Left forelimb (tissue), 1 donor: ENCODE results near the gene CIAPIN1.
"Not testable (repeated sequence)": the region's sequence is repeated elsewhere in the genome, so short reads cannot be mapped to it uniquely, and the experiment has no call there.

Experiments
- DNase-seq: peaks from one replicate; pipeline ENCODE4 v3.0.0-alpha.2; 2018; ENCODE audit warnings: low spot score

Gene CIAPIN1

DNA sequence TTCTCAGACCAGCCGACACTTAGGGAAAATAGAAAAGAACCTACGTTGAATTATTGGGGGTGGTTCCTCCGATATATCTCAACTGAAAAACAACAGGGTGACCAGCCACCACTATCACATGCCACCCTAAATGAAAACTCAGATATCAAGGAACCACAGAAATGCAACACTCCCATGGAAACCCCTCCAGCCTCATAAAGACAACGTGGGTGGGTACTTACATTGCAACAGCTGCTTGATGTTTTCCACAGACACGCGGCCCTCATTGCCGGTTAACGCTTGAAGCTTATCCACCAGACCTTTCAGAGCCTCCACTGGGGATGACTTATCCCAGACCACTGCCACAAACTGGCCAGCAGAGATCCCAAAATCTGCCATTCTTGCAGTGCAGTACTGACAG is 6.6 kb downstream of the CIAPIN1 start:
- DNase-seq, result not testable (repeated sequence)

DNA sequence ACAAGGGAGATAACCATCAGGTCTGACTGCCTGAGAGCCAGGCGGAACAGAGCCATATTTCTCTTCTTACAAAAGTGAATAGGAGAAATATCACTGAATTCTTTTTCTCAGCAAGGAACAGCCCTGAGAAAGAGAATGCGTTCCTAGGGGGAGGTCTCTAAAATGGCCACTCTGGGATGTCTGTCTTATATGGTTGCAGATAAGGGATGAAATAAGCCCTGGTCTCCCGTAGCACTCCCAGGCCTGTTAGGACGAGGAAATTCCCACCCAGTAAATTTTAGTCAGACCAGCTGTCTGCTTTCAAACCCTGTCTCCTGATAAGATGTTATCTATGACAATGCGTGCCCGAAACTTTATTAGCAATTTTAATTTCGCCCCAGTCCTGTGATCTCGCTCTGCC is 7.2 kb downstream of the CIAPIN1 start:
- DNase-seq, result not testable (repeated sequence)

DNA sequence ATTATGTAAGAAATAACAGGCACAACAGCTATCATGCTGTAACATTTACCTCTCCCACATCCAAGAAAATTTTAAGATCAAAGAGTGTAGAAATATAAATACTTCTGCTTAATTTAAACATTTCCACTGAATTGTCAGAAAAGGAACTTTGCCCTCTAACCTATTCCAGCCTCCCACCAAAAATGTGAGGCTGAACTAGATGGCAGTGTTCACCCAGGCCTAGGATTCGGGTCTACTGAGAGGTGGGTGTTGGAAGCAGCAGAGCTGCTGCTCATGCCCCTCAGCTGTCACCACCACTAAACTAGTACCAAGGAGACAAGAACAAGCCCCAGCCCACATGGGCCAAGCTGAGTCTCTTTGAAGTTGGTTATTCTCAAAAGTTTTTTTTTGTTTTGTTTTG is 11.3 kb downstream of the CIAPIN1 start:
- no peak for DNase-seq

DNA sequence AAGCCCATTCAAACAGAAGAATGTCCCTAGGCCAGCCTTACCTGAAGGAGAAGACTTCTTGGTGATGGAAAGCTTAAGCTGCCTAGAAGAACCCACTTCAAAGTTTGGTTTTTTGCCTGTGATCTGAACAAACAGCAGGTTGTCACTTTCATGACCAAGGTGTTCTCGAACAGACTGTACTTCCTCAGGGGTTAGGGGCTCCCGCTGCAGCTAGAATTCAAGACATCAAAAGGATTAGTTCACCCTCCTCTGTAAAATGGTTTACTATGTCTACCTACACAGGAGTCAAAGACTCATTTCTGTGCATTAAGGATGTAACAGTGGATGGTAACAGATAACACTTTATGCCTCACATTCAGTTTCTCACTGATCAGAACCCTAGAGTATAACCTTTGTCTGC is 13.2 kb downstream of the CIAPIN1 start:
- no peak for DNase-seq

DNA sequence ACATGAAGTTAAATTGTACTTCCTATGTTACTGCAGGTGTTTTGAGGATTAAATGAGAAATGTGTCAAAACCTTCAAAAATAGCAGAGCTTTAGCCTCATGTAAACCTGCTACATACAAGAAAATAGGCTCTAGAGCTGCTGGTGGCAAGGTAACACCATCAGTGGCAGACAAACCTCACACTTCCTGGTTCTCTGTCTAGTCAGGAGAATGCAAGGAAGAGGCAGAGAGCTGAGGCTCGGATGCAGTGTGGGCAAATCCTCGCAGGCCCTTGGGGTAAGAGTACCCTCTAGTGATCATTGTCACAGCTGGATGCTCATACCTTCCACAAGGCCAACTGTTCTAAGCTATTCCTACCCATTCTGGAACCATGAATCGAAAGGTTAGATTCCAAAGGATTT is 14.2 kb downstream of the CIAPIN1 start:
- DNase-seq, result no peak

DNA sequence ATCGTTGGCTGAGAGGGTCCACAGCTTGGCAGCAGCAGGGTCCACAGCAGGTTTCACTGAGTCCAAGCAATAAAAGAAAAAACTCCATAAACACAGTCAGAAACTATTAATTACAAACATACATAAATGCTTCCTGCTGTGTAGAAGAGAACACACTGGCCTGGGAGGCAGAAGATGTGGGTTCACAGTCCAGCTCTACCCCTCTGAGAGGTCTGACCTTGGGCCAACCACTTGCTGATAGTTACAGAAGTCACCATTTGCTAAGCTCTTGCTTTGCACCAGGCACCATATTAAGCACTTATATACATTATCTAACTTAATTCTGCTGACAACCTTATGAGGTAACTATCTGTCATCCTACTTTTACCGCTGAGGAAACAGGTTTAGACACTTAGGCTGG is 14.7 kb downstream of the CIAPIN1 start:
- DNase-seq, result no peak

DNA sequence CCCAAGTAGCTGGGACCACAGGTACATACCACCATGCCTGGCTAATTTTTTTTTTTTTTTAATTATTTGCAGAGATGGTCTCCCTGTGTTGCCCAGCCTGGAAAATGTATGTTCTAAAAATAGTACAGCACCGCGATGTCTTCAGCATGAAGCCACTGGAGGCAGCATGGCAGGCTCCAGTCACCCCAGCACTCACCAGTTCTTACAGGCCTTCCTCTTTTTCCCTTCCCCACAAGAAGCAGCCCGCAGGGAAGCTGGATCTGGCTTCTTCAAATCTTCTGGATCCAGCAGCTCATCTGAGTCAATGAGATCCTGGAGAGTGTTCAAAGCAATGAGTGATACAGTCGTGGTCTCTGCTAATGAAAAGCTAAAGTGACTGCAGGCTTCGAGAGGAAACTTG is 16.2 kb downstream of the CIAPIN1 start:
- DNase-seq, result no peak

DNA sequence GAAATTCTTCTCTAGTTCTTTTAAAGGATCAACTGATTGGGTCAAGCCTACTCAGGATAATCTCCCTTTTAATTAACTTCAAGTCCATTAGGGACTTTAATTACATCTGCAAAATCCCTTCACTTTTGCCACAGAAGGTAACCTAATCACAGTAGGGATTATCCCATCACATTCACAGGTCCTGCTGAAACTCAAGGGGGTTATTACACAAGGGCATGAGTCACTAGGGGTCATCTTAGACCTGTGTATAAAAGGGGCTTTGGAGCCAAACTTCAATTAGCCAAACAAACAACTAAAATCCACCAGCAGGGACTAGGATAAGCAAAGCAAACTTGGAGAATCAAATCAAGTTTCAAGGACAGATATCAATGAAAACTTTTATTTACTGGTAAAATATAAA is 19.4 kb downstream of the CIAPIN1 start:
- DNase-seq, result no peak

DNA sequence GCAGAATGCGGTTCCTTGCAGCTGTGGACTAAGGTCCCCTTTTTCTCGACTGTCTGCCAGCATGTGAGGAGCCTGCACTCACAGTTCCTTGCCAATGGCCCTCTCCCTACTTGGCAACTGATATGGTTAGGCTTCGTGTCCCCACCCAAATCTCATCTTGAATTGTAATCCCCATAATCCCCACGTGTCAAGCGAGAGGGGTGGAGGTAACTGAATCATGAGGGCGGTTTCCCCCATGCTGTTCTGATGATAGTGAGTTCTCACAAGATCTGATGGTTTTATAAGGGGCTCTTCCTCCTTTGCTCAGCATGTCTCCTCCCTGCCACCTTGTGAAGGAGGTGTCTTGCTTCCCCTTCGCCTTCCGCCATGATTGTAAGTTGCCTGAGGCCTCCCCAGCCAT is 19.9 kb downstream of the CIAPIN1 start:
- no peak for DNase-seq

DNA sequence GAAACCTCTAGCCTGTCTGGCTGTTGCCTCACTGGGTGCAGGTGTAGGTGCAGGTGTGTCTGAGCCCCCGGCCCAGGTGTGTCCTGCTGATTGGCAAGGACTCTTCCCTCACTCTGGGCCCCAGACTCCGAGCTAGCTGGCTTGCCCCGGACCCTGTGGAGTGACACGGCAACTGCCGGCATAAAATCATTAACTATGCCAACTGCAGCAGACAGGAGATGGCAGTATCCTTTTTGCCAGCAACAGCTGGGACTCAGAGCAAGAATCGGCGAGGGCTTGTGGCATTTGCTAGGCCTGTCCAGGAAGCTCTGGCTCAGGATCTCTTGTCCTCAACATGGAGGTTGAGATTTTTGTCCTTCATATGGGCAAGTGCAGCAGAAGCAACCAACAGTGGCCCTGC is 20.8 kb downstream of the CIAPIN1 start:
- DNase-seq, result no peak

DNA sequence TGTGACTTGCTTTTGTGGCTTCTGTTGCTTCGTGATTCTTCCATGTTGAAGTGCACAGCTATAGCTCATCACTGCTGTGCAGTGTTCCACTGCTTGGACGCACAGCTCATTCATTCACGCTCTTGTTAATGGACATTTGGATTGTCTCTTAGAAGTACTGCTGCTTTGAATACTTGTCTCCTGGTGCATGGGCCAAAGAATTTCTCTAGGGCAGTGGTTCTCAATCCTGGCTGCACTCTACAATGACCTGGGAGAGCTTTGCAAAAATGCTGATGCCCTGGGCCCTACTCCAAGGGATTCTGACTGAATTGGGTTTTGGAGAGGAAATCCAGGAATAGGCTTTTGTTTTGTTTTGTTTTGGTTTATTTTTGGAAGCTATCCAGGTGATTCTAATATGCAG is 22.6 kb downstream of the CIAPIN1 start:
- no peak for DNase-seq

DNA sequence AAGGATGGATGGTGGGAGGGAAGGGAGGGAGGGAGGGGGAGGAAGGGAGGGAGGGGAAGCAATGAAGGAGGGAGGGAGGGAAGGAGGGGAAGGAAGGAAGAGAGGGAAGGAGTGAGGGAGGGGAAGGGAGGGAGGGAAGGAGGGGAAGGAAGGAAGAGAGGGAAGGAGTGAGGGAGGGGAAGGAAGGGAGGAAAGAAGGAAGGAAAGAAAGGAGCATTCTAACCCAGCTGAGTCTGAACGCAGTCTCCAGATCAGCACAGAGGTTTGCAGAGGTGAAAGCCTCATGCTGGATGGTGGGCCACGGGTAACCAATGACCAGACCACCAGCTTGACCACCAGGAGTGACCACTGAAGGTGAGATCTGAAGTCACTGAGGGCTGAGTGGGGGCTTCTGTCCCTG is 24.0 kb downstream of the CIAPIN1 start:
- no peak for DNase-seq

DNA sequence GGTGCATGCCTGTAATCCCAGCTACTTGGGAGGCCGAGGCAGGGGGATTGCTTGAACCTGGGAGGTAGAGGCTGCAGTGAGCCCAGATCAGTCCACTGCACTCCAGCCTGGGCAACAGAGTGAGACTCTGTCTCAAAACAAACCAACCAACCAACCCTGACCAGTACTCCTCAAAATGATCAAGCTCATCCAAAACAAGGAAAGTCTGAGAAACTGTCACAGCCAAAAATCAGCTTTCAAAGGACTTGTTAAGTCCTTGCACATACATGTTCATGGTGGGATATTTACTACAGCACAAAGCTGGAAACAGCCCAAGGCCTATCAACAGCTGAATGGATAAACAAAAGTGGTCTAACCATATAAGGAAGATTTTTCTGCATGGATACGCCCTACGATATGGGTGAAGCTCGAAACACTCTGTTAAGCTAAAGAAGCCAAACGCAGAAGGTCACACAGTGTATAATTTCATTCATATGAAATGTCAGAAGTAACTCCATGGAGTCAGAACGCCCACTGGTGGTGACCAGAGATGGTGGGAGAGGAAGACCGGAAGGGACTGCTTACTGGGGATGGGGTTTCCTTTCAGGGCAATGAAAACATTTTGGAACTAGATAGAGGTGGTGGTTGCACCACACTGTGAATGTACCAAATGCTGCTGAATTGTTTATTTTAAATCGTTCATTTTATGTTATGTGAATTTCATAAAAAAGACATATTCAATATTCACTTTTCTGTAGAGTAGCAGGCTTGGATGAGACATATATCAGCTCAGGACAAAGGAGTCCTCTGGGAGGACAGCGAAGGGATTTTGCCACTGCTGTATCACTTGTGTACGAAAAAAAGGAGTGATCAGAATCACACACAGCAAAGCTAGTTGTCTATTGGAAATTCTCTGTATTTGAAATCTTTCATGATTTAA is 24.9 kb downstream of the CIAPIN1 start:
- no peak for DNase-seq

DNA sequence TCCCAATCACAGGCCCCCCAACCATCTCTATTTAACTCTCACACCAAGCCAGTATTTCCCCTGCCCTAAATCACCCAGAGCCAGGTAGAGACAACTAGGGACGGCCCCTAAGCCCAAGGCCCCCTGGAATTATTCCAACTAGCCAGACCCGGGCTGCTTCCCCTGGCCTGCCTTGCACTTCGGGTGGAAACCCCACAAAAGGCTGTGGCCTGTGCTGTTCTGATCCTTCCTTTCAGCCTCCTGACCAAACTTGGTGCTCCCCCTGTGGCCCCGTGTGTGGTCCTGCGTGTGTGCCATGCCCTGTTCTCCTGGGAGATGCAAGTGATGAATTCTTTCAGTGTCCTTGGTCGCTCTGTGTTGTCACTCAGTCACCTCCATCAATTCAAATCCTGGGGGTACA is 27.7 kb downstream of the CIAPIN1 start:
- DNase-seq, result no peak

DNA sequence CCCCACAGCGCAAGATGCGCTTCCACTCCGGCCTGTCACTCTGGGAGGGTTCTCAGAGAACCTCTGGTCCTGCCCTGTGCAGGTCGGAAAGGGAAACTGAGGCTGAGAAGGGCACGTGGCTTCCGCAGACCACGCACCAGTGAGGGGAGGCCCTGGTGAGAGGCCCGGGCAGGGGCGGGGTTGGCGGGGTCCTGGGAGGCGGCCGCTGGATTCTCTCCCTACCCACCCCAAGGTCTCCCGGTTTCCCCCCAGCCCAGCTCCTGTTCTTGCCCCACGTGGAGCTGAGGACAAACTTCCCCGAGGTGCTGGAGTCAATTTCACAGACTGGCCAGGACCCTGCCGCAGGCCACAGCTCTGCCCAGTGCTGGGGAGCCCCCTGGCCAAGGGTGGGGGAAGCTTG is 31.1 kb downstream of the CIAPIN1 start:
- DNase-seq, result no peak

DNA sequence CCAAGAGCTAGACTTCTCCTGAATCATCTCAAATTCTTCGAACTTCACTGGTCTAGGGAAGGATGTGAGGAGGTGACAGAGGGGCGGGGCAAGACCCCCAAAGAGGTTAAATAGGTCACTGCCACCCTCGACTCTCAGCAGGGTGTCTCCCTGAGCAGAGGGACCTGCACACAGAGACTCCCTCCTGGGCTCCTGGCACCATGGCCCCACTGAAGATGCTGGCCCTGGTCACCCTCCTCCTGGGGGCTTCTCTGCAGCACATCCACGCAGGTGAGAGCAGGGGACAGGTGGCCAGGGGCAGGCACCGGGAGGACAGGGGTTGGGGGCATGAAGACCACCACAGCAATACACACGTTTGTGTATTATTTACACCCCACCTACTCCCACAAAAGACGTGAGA is 33.5 kb downstream of the CIAPIN1 start:
- DNase-seq, result no peak

DNA sequence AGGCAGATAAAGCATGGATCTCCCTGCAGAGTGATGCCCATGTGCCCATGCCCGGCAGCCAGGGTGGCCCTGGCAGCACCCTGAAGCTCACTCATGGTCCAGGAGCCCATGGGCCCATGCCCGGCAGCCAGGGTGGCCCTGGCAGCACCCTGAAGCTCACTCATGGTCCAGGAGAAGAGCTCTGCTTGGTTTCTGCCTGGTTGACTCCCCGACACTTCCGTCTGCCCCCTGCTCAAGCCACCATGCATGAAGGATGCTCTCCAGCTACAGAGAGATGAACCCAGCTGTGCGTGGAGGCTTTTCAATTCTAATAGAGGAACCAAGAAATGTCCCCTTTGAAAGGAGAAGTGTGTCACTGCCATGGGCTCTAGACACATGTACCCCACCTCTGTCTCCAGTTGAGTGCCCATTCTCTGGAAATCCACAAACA is 33.9 kb downstream of the CIAPIN1 start:
- DNase-seq, result no peak

DNA sequence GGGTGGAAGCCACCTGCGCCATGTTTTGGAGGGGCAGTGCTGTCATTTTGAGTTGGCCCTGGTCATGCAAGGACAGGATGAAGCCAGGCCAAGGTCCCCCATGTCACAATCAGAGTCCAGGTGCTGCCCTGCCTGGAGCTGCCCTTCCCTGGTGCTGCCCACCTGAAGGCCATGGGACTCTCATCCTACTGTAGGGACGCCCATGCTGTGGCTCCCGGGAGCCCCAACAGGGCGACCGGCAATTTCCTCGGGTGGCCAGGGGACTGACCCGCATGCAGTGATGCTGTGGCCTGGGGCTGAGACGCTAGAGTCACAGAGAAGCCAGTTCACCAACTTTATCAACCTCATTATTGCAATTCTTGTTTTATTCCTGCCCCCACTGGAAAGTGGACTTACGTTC is 34.6 kb downstream of the CIAPIN1 start:
- no peak for DNase-seq

DNA sequence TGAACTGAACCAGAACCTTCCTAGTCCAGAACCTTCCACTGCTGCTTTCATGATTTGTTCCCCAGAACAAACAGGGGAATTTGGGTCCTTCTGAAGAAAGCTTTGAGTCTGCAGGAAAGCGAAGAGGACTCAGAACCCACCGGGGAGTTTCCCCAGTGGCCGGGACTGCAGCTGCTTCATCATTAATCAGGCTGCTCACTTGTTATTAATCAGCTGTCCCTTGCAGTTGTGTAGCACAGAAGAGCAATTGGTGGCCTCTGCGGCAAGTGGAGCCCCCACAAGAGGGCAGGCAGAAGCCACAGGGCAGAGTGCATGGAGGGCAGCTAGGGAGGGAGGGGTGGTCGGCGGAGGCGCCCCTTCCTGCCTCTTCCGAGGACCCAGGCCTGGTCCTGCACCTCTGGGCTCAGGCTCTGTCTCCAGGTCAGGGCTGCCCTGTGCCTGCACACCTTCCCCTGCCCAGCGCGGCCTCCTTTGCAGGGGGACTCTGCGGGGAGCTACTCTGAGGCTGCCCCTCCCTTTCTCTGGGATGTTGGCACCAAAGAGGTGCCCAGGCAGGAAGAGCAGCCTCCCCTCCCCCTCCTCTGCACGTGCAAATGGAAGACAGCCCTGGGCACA is 35.7 kb downstream of the CIAPIN1 start:
- no peak for DNase-seq

DNA sequence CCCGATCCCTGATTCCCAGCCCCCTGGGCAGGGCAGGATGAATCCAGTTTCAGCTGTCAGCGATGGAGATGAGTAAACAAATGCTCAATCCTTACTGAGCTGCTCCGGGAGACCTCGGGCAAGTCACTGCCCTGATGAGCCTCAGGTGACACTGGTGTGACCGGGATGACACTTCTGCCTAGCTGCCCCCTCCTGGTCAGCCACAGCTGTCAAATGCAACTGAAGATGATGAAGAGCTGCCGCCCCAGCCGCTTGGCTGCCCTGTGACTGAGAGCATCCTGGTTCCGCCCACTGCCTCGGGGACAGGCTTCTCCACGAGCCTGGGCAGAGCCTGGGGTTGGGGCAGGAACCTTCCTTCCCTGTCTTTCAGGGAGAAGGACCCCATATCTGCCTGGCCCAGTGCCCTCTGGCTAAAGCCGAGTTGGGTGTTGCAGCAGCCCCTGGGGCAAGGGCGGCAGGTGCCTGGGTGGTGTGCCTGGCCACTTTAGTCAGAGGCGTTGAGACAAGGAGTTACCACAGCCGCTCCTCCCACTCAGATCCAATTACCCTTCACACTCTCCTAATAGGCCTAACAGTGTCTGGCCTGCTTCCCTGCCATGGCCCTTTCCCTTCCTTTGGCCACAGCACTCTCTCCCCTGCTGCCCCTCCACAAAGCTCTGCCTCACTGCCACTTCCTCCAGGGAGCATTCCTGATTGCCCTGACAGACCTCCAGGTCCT is 37.2 kb downstream of the CIAPIN1 start:
- DNase-seq, result no peak

DNA sequence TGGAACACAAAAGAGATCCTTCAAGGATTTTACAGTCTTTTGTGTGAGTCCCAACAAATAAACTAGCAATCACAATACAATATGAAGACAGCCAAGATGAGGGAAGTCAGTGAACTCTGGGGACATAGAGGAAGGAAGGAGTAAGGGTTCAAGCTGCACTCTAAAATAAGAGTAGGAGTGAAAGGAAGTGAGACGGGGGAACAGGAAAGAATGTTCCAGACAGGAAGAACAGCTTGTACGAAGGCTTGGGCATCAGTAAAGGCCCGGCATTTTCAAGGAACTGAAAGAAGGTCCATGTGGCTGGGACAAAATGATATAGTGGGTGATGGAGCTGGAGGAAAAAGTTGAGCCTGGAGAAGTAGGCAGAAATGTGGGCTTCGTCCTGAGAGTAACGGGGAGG is 38.1 kb downstream of the CIAPIN1 start:
- no peak for DNase-seq

DNA sequence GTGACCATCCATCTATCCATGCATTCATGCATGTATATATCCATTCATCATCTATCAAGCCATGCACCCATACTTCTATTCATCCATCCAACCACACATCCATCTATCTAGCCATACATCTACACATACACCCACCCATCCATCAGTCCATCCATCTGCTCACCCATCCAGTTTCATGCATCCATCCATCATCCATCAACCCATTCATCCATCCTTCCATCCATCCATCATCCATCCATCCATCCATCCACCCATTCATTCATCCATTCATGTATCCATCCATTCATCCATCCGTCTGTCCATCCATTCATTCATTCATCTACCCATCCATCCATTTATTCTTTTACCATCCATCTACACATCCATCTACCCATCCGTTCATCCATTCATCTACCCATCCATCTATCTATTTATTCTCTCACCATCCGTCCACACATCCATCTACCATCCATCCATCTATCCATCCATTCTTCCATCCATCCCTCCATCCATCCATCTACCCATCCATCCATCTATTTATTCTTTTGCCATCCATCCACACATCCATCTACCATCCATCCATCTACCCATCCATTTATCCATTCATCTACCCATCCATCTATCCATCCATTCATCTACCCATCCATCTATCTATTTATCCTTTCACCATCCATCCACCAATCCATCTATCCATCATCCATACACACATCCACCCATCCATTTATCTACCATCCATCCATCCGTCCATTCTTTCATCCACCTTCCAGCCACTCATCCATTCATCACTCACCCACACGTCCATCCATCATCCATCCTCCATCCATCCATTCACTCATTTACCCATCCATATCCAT is 39.4 kb downstream of the CIAPIN1 start:
- DNase-seq, result no peak
